Measurements from ENCODE around the gene ACSL5.

DNA sequence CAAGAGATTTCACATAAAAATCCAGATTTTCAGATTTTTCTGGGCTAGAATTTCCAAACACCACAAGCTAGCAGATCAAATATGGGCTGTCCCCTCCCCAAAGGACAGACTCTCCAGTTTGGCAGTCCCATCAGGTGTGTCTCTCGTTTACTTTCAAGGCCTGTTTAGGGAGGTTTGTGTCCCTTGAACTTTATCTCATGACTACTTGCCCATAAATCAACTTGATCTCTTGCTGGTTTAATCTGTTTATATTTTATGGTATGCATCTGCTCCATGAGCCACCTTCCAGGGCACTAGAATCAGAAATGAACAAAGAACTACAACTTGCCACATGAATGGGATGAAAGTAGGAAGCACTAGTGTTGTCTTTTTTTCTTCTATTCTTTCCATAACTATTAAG is 67.6 kb downstream of the ACSL5 start:
- TF ChIP-seq, protein P1, sequence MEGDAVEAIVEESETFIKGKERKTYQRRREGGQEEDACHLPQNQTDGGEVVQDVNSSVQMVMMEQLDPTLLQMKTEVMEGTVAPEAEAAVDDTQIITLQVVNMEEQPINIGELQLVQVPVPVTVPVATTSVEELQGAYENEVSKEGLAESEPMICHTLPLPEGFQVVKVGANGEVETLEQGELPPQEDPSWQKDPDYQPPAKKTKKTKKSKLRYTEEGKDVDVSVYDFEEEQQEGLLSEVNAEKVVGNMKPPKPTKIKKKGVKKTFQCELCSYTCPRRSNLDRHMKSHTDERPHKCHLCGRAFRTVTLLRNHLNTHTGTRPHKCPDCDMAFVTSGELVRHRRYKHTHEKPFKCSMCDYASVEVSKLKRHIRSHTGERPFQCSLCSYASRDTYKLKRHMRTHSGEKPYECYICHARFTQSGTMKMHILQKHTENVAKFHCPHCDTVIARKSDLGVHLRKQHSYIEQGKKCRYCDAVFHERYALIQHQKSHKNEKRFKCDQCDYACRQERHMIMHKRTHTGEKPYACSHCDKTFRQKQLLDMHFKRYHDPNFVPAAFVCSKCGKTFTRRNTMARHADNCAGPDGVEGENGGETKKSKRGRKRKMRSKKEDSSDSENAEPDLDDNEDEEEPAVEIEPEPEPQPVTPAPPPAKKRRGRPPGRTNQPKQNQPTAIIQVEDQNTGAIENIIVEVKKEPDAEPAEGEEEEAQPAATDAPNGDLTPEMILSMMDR (conservative IDR thresholded peaks at IDR 0.05; ENCODE audit: low read length): no peak
- TF ChIP-seq EZH2phosphoT487 (IDR thresholded peaks at IDR 0.05; ENCODE audit: borderline replicate concordance, low read depth, low read length): no peak

Measured in OCI-LY7 (cell line).